ENCODE measurements around the gene PCOLCE2.

The PCOLCE2 gene

DNA sequence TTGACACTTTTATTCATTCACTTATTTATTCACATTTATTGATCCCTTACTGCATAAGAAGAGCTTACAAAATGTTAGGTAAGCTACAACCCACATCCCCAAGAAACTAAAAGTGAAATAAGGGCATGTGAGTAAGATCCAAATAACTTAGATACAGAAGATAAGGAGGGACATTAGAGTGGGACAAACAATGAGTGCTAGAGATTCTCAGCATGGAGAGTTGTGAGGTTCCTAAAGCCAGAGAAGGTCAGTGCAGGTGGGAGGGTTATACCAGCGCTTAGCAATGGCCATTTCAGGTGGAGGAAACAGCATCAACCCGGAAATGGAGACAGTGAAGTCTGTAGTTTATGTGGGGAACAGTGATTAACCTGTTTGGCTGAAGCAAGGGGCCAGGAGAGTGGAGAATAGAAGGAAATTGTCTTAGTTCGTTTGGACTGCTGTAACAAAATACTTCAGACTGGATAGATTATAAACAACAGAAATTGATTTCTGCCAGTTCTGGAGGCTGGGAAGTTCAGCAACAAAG lies 25.5 kb upstream of the PCOLCE2 start:
- in situ Hi-C loops (cut with HindIII; ENCODE audit: low sequenced_read_pairs), result no loop called here
- TF ChIP-seq, protein P1, sequence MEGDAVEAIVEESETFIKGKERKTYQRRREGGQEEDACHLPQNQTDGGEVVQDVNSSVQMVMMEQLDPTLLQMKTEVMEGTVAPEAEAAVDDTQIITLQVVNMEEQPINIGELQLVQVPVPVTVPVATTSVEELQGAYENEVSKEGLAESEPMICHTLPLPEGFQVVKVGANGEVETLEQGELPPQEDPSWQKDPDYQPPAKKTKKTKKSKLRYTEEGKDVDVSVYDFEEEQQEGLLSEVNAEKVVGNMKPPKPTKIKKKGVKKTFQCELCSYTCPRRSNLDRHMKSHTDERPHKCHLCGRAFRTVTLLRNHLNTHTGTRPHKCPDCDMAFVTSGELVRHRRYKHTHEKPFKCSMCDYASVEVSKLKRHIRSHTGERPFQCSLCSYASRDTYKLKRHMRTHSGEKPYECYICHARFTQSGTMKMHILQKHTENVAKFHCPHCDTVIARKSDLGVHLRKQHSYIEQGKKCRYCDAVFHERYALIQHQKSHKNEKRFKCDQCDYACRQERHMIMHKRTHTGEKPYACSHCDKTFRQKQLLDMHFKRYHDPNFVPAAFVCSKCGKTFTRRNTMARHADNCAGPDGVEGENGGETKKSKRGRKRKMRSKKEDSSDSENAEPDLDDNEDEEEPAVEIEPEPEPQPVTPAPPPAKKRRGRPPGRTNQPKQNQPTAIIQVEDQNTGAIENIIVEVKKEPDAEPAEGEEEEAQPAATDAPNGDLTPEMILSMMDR (IDR thresholded peaks at IDR 0.05; ENCODE audit: low read depth, low read length), result no peak
- no peak for DNase-seq (ENCODE audit: low read depth, low spot score)
- no peak overlapping the region for H3K4me3 ChIP-seq (ENCODE audit: low read depth, low read length)

DNA sequence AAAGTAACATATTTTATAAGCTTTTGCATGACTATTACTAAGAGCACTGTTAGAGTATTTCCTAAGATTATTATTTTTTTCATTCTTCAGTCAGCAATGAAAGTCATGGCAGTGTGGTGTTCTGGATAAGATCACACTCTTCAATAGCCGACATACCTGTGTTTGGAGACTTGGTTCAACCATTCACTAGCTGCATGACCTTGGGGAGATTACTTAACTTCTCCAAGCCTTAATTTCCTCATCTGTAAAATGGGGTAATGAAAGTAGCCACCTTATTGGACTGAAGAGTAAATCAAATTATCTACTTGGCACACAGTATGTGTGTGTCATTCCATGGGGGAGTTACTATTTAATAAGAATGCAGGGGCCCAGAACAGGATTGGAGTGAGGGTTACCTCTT lies 24.5 kb upstream of the PCOLCE2 start:
- no peak overlapping the region for H3K4me3 ChIP-seq (ENCODE audit: low read depth, low read length)
- TF ChIP-seq, protein P1 (IDR thresholded peaks at IDR 0.05; ENCODE audit: low read depth, low read length), result no peak
- in situ Hi-C loops (cut with HindIII; ENCODE audit: low sequenced_read_pairs), result no loop called here
- no peak for DNase-seq (ENCODE audit: low read depth, low spot score)

DNA sequence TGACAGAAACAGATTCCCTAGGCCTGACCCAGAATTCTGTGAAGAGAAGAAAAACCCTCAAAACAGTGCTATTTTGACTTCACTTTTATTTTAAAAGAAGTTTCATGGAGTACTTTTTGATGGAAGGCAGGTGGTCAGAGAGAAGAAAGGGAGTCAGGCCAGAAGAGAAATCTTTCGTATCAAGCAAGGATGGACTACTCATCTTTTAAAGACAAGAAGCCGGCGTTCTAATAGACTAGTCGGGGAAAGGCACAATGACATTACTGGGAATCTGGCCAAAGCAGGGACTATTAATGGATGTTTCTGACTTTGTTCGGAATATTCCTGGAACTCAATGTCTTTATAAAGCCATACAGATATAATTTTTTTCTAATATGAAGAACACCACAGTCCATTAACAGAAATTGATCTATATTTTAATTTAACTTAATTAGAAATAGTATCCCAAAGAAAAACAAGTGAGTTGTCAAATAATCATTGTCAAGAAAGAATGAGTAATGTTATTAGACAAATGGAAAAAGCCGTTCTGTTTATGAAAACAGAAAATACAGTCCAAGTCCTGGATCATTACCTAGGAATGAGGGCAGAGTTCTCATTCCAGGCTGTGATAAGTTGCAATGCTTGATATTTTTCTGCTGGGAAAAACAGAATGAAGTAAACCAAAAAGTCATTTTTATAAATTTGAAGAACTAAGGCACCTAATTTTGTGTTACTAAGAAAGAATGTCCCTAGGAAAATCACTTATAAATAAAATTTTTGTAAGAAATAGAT lies 23.7 kb upstream of the PCOLCE2 start:
- H3K4me3 ChIP-seq (ENCODE audit: low read depth, low read length), result no peak overlapping the region
- in situ Hi-C loops (cut with HindIII; ENCODE audit: low sequenced_read_pairs), result no loop called here
- DNase-seq (ENCODE audit: low read depth, low spot score), result no peak
- TF ChIP-seq, protein P1 (IDR thresholded peaks at IDR 0.05; ENCODE audit: low read depth, low read length), result no peak

DNA sequence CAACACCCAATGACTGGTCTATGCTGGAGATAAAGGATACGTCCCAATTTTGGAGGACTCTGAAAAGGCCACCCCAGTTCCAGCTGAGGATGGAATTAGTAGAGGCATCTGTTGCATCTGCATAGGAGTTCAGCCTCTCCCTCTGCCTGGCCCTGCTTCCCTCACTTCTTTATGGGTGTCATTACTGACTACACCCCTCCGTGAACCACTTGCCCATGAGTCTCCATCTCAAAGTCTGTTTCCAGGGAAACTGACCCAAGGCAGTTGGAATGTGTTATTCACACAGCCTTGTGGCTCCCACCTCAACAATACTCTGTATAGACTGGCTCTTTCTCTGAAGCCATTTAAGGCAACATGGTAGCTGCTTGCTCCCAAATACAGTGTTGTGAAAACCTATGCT lies 21.4 kb upstream of the PCOLCE2 start:
- DNase-seq (ENCODE audit: low read depth, low spot score), result no peak
- in situ Hi-C loops (cut with HindIII; ENCODE audit: low sequenced_read_pairs), result no loop called here
- TF ChIP-seq, protein P1 (IDR thresholded peaks at IDR 0.05; ENCODE audit: low read depth, low read length), result no peak

DNA sequence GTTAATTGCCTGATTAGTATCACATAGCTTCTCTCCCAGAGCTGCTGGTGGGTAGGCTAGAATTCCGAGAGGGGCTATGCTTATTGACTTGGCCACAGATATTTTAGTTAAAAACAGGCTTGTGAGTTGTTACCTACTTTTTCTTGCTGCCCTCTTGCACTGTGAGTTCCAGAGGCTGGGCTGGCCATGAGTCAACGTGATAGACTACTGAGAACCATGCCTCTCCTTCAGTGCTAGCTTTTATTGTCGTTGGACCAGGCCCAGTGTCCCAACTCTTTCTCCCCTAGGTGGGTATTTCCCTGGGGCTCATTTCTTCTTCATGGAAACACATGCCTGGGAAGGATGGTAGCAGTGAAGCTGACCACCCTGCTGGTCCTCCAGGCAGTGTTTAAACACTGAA lies 20.4 kb upstream of the PCOLCE2 start:
- in situ Hi-C loops (cut with HindIII; ENCODE audit: low sequenced_read_pairs), result no loop called here
- DNase-seq (ENCODE audit: low read depth, low spot score), result no peak
- no peak overlapping the region for H3K4me3 ChIP-seq (ENCODE audit: low read depth, low read length)
- TF ChIP-seq, protein P1 (IDR thresholded peaks at IDR 0.05; ENCODE audit: low read depth, low read length), result no peak

More for the DNA sequence above, 21.4 kb upstream of the PCOLCE2 start:
- no peak overlapping the region for H3K4me3 ChIP-seq (ENCODE audit: low read depth, low read length)

DNA sequence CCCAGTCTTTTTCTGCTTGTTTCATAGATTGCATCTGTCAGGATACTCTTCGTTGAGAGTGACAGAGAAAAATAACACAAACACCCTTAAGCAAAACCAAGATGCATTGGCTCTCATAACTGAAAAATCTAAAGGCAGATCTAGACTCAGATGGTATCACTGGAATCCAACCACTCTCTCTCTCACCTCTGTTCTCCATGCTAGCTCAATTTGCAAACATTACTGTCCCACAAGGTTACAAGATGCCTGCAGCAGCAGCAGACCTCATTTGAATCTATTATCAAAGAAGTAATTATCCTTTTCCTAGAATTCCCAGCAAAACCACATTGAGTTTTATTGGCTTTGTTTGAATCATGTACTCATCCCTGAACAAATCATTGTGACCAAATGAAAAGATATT lies 19.1 kb upstream of the PCOLCE2 start:
- DNase-seq (ENCODE audit: low read depth, low spot score), result no peak
- TF ChIP-seq, protein P1 (IDR thresholded peaks at IDR 0.05; ENCODE audit: low read depth, low read length), result no peak
- in situ Hi-C loops (cut with HindIII; ENCODE audit: low sequenced_read_pairs), result no loop called here
- no peak overlapping the region for H3K4me3 ChIP-seq (ENCODE audit: low read depth, low read length)
